HG02973 (cell line): ENCODE measurements around the gene PRKAG3.

Source experiments
- ATAC-seq: cut with Tn5 transposase; IDR thresholded peaks from one replicate; pipeline ENCODE4 v1.9.1; 2021; ENCODE audit warnings: moderate library complexity; ENCODE audit not compliant: unreplicated experiment

PRKAG3 gene

DNA sequence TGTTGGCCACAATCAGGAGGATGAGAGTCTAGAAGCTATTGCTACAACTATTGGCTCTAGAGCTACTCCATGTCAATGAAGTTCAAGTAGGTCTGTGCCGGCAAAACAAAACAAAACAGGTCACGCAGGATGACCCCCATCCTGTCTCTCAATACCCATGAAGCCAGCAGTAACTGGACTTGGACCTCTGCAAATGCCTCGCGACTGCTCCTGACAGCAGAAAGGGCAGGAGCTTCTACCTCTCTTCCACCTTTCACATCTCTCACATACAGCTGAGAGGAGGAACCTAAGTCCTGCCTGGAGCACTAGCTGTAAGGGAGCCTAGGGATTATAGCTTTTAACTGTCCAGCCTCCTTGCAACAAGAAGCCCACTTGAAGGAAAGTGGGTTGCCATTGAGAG, 16.0 kb downstream of the PRKAG3 start:
- no peak for ATAC-seq

DNA sequence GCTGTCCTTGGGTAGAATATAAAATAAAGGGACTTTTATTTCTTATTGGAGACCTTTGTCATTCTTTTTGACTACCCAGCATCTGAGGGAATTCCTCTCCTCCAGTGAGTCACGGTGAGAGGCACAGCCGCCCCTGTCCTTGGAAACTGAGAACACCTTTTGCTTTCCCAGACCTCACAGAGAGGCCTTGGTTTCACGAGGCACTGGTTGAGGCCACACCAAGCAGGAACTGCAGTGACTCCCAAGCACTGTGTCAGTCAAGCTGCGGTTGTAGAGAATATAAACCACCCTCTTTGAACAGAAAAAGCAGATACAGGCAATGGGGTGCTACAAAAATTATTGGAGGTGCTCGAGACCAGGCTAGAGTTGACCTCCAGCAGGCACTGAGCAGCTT, 16.4 kb downstream of the PRKAG3 start:
- ATAC-seq = no peak

DNA sequence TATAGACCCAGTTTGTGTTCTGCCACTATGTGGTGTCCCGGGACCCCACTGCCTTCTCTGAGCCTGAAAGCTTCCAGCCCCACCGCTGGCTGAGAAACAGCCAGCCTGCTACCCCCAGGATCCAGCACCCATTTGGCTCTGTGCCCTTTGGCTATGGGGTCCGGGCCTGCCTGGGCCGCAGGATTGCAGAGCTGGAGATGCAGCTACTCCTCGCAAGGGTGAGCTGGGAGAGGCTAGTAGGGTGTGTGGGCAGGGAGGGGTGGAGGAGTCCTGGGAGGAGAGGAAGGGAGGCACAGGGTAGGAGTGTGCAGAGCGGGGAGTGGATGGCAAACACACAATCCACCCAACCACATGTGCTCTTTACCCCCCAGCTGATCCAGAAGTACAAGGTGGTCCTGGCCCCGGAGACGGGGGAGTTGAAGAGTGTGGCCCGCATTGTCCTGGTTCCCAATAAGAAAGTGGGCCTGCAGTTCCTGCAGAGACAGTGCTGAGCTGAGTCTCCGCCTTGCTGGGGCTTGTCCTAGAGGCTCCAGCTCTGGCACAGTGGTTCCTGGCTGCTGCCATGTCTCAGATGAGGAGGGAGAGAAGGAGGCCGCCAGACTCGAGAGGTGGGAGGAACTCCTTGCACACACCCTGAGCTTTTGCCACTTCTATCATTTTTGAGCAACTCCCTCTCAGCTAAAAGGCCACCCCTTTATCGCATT, 16.9 kb downstream of the PRKAG3 start:
- no peak for ATAC-seq

GRCh38 chr2:218813771-218814460, 17.7 kb downstream of the PRKAG3 start:
- no peak for ATAC-seq

DNA sequence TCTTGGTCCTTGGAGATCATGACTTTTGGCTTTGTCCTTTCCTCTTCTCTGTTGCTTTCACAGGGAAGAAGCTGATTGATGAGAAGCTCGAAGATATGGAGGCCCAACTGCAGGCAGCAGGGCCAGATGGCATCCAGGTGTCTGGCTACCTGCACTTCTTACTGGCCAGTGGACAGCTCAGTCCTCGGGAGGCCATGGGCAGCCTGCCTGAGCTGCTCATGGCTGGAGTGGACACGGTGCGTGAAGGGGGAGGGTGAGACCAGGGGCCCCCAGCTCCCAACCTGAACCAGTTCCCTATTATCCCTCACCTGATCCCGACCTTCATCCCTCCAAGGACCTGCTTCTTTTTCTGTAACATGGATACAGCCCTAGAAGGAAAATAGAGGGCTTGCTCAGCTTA, 18.7 kb downstream of the PRKAG3 start:
- ATAC-seq = no peak

DNA sequence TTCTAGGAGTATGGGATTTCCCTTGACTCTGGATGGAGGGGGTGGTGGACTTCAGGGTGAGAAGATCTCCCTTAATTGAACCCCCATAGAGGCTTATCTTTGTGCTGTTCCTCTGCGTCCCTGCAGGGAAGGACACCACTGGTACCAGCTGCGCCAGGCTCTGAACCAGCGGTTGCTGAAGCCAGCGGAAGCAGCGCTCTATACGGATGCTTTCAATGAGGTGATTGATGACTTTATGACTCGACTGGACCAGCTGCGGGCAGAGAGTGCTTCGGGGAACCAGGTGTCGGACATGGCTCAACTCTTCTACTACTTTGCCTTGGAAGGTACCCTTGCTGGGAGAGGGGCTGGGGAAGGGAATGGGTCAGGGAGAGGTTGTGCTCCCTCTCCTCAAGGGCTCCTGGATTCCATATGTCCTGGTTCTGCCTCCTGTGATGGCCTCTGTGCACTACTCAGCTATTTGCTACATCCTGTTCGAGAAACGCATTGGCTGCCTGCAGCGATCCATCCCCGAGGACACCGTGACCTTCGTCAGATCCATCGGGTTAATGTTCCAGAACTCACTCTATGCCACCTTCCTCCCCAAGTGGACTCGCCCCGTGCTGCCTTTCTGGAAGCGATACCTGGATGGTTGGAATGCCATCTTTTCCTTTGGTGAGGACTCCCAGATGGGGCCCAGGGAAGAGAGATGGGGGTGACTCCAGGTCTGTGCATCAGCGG, 19.3 kb downstream of the PRKAG3 start:
- ATAC-seq = no peak

GRCh38 chr2:218811382-218811781, 20.2 kb downstream of the PRKAG3 start:
- no peak for ATAC-seq

DNA sequence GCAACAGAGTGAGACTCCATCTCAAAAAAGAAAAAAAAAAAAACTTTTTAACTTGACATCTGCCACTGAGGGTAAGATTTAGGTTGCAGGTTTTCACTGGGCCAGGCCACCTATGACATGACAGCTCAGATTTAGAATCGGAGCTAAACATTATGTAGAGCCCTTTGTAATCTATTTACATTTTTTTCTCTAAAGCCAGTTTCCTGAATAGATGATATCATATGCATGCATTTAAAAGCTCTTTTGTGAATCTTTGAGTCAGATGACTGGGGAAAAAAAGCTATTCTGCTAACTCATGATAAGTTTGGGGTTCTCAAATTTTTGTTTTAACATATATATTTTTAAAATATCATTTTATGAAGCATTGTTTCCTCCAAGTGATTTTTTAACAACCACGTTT, 21.3 kb downstream of the PRKAG3 start:
- no peak for ATAC-seq

GRCh38 chr2:218809515-218809914, 22.1 kb downstream of the PRKAG3 start:
- ATAC-seq = no peak

DNA sequence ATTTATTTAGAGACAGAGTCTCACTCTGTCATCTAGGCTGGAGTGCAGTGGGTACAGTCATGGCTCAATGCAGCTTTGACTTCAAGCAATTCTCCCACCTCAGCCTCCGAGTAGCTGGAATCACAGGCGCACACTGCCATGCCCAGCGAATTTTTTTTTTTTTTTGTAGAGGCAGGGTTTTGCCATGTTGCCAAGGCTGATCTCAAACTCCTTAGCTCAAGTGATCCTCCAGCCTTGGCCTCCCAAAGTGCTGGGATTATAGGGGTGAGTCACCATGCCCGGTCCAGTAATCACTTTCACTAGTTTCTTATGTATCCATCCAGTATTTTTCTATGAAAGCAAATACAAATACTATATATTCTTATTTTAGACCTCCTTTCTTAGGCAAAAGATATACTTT, 24.0 kb downstream of the PRKAG3 start:
- ATAC-seq = no peak

- ATAC-seq = peak; percentile 72
Observed at GRCh38 chr2:218806346-218806978, 25.1 kb downstream of the PRKAG3 start.

DNA sequence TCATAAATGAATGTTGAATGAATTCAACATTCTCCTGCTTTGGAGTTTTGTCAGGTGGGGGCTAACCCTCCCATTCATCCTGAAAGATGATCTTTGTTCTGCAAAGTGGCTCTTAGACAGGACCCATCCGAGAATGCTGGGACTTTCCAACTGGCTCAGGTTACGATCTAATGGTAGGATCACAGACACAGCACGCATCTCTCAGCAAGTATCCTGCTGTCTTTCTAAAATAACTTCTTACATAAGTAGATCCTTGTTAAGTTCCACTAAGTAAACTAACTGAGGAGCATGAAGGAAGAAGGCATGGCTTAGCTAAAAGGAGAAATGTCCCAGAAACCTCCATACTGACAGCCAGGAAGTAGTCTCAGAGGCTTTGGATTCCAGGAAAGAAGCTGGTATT, 26.0 kb downstream of the PRKAG3 start:
- ATAC-seq = no peak

DNA sequence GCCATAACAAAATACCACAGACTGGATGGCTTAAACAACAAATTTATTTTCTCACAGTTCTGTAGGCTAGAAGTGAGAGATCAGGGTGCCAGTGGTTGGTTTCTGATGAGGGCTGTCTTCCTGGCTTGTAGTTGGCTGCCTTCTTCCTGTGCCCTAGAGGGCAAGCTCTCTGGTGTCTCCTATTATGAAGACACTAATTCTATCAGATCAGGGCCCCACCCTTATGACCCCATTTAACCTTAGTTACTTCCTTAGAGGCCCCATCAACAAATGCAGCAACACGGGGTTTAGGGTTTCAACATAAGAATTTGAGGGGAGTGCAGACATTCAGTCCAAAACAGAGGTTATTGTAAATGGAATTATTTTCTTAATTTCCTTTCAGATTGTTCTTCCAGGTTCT, 26.8 kb downstream of the PRKAG3 start:
- no peak for ATAC-seq

GRCh38 chr2:218802386-218802994, 29.1 kb downstream of the PRKAG3 start:
- no peak for ATAC-seq

DNA sequence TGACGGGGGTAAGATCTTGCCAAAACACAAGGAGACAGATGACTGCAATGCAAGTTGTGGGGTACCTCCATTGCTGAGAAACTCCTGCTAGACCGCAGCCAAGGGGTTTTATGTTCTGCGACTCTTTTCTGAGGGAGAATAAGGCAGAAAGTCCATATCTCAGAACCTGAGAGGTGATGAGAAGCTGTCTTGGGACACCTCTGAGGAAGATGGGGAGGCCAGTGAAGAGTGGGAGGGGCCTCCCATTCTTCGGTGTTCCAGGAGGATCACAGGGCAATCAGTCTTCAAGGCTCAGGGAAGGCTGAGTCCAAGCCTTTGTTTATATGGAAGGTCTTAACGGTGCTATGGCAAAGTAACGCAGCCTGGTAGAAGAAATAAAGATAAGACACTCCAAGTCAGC, 31.6 kb downstream of the PRKAG3 start:
- no peak for ATAC-seq

DNA sequence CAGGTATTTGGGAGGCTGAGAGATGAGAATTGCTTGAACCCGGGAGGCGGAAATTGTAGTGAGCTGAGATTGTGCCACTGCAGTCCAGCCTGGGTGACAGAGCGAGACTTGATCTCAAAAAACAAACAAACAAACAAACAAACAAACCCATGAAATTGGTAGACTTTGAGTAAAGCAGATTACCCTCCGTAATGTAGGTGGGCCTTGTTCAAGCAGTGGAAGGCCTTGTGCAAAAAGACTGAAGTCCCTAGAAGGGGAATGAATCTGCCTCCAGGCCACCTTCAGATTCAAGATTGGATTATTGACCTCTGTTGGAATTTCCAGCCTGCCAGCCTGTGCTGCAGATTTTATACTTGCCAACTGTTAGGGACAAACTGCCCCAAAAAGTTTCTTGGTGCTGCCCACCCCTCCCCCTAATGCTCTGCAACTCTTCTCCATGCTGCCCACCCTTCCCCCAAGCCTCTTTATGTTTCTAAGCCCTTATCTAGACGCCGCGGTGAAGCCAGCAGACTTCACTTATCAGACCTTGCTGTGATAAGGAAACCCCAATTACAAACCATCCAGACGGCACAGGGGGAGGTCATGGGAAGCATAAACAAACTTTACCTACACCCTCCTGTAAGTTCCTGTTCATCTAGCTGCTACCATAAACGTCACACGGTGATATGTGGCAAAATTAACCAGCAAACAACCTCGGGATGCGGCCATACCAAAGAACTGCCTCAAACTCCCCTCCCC, 32.7 kb downstream of the PRKAG3 start:
- no peak for ATAC-seq

GRCh38 chr2:218796691-218797090, 34.9 kb downstream of the PRKAG3 start:
- no peak for ATAC-seq

DNA sequence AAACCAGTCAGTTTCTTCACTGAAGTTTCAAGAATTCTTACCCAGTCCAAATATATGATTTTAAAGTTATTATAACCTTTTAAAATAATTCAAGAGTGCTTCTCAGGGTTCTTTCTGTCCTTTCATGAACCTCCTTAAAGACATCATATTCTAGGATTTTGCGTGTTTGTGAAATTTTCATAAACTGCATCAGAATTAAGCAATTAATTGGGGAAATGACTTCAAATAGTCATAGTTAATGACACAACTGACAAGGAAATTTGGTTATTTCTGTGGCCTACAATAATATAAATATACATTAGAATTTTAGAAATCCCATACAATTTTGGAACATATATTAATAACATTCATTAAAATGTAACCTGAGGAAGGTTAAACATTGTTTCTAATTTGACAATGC, 39.2 kb downstream of the PRKAG3 start:
- ATAC-seq = no peak

GRCh38 chr2:218788529-218789255, 42.9 kb downstream of the PRKAG3 start:
- no peak for ATAC-seq

- ATAC-seq = no peak
Observed at GRCh38 chr2:218786133-218786532, 45.5 kb downstream of the PRKAG3 start.
